Heart right ventricle (tissue), 16 donors: ENCODE results near the gene NOTCH4. TPM values are rescaled to one million over a fixed set of nuclear protein-coding genes. Genes with fewer than 3 reads are reported as not detected.
A peak's percentile ranks its signal among the peaks of the same experiment; 100 is the strongest.

Experiments used
- ATAC-seq, 8 donors: fragments of 200-7000 bp; cut with Tn5 transposase; one replicate each; pipeline ENCODE4 v1.9.1; 2020; ENCODE audit warnings: mild to moderate bottlenecking in 8 of 8, moderate library complexity in 8 of 8, moderate number of reproducible peaks in 1 of 8
- DNase-seq, 2 donors: peaks; one replicate each; pipeline ENCODE4 v3.0.0-alpha.2; 2020
- H3K27ac ChIP-seq, 10 donors: fragments of 200-600 bp; sonication (generic) in 2 of 10; one replicate each; pipeline versions ENCODE4 v1.5.0 to v1.8.0; 2020 to 2022; ENCODE audit warnings: mild to moderate bottlenecking in 3 of 10
- H3K27me3 ChIP-seq, 7 donors: fragments of 200-600 bp; one replicate each; pipeline ENCODE4 v1.8.0; 2021 to 2022; ENCODE audit warnings: mild to moderate bottlenecking in 2 of 7
- H3K36me3 ChIP-seq, 9 donors: fragments of 200-600 bp; sonication (generic) in 1 of 9; one replicate each; pipeline versions ENCODE4 v1.5.0 to v1.8.0; 2020 to 2022; ENCODE audit warnings: mild to moderate bottlenecking in 2 of 9
- H3K4me1 ChIP-seq, 9 donors: fragments of 200-600 bp; sonication (generic) in 1 of 9; one replicate each; pipeline versions ENCODE4 v1.5.0 to v1.8.0; 2020 to 2022; ENCODE audit warnings: mild to moderate bottlenecking in 4 of 9
- H3K4me3 ChIP-seq, 10 donors: fragments of 200-600 bp; sonication (generic) in 2 of 10; one replicate each; pipeline versions ENCODE4 v1.5.0 to v1.8.0; 2020 to 2022; ENCODE audit warnings: mild to moderate bottlenecking in 7 of 10, moderate library complexity in 2 of 10
- H3K9me3 ChIP-seq, 11 donors: fragments of 200-600 bp in 10 of 11; sonication (generic) in 2 of 11; one replicate each; pipeline versions ENCODE4 v1.5.0 to v1.8.0; 2013 to 2022; ENCODE audit warnings: mild to moderate bottlenecking in 2 of 11, control low read depth in 1 of 11, moderate library complexity in 1 of 11
- WGBS, 2 donors: extraction: QIAGEN DNeasy Blood & Tissue Kit; methylation state at CpG; one replicate each; pipeline ENCODE4 v1.1.7; 2013; ENCODE audit warnings: inconsistent platforms in 1 of 2; 5-methylcytosine and 5-hydroxymethylcytosine counted together
- intact Hi-C, 10 donors: fragments of 100-400 bp; cut with DNase I; formaldehyde crosslinking; loops; one replicate each; pipeline versions ENCODE4 v1.11.1 to v1.14.2; 2022
- polyA plus RNA-seq, 2 donors: library from polyadenylated mRNA; stranded (reverse); fragments of 200-250 nt; gene quantifications; one replicate each; pipeline ENCODE4 v1.2.3, GENCODE V29; 2013
- total RNA-seq, 10 donors: library from RNA; stranded (reverse); fragmentation: NEBNext Ultra II Directional in 3 of 10; extraction: Animal tissue kit (Norgen Biotek cat#: 25700) in 3 of 10; gene quantifications; one replicate each; pipeline versions ENCODE4 v1.2.1 to v1.2.4, GENCODE V29; 2021 to 2023
- TF ChIP-seq, protein P1 (sequence below), 9 donors: fragments of 200-600 bp; sonication (generic) in 2 of 9; IDR thresholded peaks; one replicate each; pipeline versions ENCODE4 v1.5.0 to v1.8.0; 2021 to 2022; ENCODE audit warnings: antibody characterized with exemption in 9 of 9, mild to moderate bottlenecking in 5 of 9, moderate library complexity in 1 of 9
- donor health status: Arrhythmogenic right ventricular cardiomyopathy.
- donor health status: ischemic (EF 13 %, LVEDD 7.1; RV severe dilation, severe dysfunction).
- donor health status: healthy with polysubstance abuse.
- donor health status: DM: no; HTN: yes; CAD: no.
- donor health status: DM: no; HTN: no; CAD: no.
- donor health status: ischemic (EF 25% LVEDD 6.9; RV normal size, moderate dysfunction).
- donor health status: ischemic (EF 25% LVEDD 5.7; RV mildly dilated, moderate dysfunction).
- donor health status: healthy.
- donor health status: DM: yes; HTN: yes; CAD: no.
- donor health status: Ischemic cardiomyopathy.
- donor health status: ischemic (EF 35%, LVEDD 5.7; RV mildly dilated, moderate dysfunction).
- donor health status: nonischemic (EF 11% LVEDD 7.7; RV severe dilation, severe dysfunction).
- donor health status: DM: yes; HTN: yes; CAD: no.
- donor health status: PGD.
- donor health status: ischemic (EF 29% LVEDD 5.4; RV normal size, mild dysfunction).
- donor health status: nonischemic (EF 23%, LVEDD 6.1; RV moderate dilation, normal function).

The NOTCH4 gene
- total and polyA plus RNA-seq, 12 donors, result 17.4 to 123 (median 23.9) TPM

GRCh38 chr6:32192608-32193039 lies 31.2 kb downstream of the NOTCH4 start, which contains the start of gene GPSM3:
GPSM3 (minus strand) TSS chr6:32192643; CDS start chr6:32192513, 130 bp downstream.
- intact Hi-C loops, result loop anchor here in 2 of 10 donors (5.0 kb wide), 1 partner anchor 65 kb away; the partner anchor contains the start of gene ATF6B (in 2 of the 2)
- H3K4me1 ChIP-seq, result peaks cover 17 to 81% (median 68%) of the 10 kb centered on the region in 9 donors
- no peaks in the 10 kb centered on the region for H3K9me3 ChIP-seq
- ATAC-seq, result no peak
- peak within 1 kb of the TSS; percentile 50 to 99 (median 98) for H3K27ac ChIP-seq
- TF ChIP-seq, protein P1, sequence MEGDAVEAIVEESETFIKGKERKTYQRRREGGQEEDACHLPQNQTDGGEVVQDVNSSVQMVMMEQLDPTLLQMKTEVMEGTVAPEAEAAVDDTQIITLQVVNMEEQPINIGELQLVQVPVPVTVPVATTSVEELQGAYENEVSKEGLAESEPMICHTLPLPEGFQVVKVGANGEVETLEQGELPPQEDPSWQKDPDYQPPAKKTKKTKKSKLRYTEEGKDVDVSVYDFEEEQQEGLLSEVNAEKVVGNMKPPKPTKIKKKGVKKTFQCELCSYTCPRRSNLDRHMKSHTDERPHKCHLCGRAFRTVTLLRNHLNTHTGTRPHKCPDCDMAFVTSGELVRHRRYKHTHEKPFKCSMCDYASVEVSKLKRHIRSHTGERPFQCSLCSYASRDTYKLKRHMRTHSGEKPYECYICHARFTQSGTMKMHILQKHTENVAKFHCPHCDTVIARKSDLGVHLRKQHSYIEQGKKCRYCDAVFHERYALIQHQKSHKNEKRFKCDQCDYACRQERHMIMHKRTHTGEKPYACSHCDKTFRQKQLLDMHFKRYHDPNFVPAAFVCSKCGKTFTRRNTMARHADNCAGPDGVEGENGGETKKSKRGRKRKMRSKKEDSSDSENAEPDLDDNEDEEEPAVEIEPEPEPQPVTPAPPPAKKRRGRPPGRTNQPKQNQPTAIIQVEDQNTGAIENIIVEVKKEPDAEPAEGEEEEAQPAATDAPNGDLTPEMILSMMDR (IDR thresholded peaks at IDR 0.05), result no peak
- H3K27me3 ChIP-seq, result no peaks in the 10 kb centered on the region
- H3K4me3 ChIP-seq, result peak within 1 kb of the TSS in 8 of 10 donors; percentile 14 to 82 (median 58)
- WGBS, 2 donors, result 38 to 40% methylated on average over 3 to 5 of the region's 5 CpGs
- DNase-seq, result peak; percentile 65 to 71
- H3K36me3 ChIP-seq, result peaks cover 0 to 30% (median 5%) of the 10 kb centered on the region in 9 donors

DNA sequence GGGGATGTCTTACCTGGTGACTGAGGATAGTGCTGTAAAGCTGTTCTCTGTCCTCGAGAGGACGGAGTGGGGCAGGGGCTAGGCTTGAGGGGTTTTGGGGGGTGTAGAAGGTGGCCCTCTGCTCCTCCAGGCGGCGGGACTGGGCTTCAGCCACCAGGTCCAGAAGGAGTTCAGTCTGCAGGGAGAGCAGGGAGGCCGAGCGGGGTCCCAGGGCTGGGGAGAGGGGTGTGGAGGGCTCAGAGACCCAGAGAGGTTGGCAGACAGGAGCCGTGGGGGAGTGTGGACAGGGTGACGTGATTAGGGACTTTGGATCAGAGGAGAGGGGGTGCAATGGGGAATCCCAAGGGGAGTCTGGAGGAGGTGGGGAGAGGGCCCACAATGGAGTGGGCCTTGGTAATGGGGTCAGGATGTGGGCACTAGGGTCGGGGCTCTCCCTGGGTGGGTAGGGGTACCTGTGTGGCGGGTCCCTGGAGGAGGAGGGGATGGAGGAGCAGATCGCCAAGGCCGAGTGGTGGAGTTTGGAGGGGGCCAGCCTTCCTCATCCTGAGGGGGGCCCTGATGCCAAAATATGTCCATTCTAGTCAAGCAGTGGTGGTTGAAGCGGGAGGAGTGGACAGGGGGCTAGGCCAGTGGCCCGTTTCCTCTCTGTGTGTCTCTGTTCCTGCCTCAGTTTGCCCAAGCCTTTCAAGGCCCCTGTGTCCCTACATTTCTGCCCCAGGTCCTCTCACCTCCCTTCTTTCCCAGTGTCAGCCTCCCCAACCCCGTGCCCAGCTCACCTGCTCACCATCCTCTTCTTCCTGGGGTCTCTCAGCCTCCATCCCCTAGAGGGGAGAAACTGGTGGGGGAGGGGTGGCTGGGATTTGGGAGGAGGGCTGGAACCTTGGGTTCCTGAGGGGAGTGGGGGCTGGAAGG lies 31.9 kb downstream of the NOTCH4 start:
- Histone ChIP-seq H3K27me3 (no peaks in the 10 kb centered on the region), H3K4me1 (peaks cover 13 to 81% (median 67%) of the 10 kb centered on the region in 9 donors), H3K4me3 (peak overlapping the region in 8 of 10 donors; percentile 14 to 82 (median 58)), H3K27ac (peak overlapping the region; percentile 50 to 99 (median 98)), H3K36me3 (peaks cover 0 to 30% (median 12%) of the 10 kb centered on the region in 9 donors), H3K9me3 (no peaks in the 10 kb centered on the region)
- no peak for DNase-seq
- no peak for ATAC-seq
- intact Hi-C loops, result loop anchor here in 2 of 10 donors (5.0 kb wide), 1 partner anchor 65 kb away; the partner anchor contains the start of gene ATF6B (in 2 of the 2)
- 71 to 74% methylated on average over 15 of the region's 15 CpGs for WGBS, 2 donors
- TF ChIP-seq, protein P1 (IDR thresholded peaks at IDR 0.05), result no peak

- peak overlapping the region; percentile 71 to 99 (median 98) for H3K27ac ChIP-seq
- WGBS, 2 donors, result 81 to 85% methylated on average over 8 of the region's 8 CpGs
- H3K36me3 ChIP-seq, result peaks cover 0 to 36% (median 15%) of the 10 kb centered on the region in 9 donors
- no peak for DNase-seq
- H3K4me1 ChIP-seq, result peaks cover 11 to 84% (median 71%) of the 10 kb centered on the region in 9 donors
- intact Hi-C loops, result loop anchor here in 2 of 10 donors (5.0 kb wide), 1 partner anchor 64 kb away; the partner anchor contains the start of gene ATF6B (in 2 of the 2)
- peak overlapping the region in 9 of 10 donors; percentile 75 to 85 (median 80) for H3K4me3 ChIP-seq
- H3K9me3 ChIP-seq, result no peaks in the 10 kb centered on the region
- H3K27me3 ChIP-seq, result no peaks in the 10 kb centered on the region
- no peak for ATAC-seq
- TF ChIP-seq, protein P1 (IDR thresholded peaks at IDR 0.05), result no peak
These were observed 32.8 kb downstream of the NOTCH4 start for GRCh38 chr6:32190911-32191677.
